ENCODE data around the gene UGT1A4. TPM values are rescaled to one million over a fixed set of nuclear protein-coding genes. Genes with fewer than 3 reads are reported as not detected.

Gene UGT1A4
- total RNA-seq, 4 donors from 2014 or later: 2.0 to 9.0 (median 4.9) TPM

GRCh38 chr2:233674314-233674713 is 44.2 kb upstream of the UGT1A4 start:
- intact Hi-C loops (cut with DNase I; ENCODE audit: low total_unique reads) (no loop called here), in situ Hi-C loops (cut with MboI; ENCODE audit: low pct_ligation_motif_present in 1 of 4, low pct_unique_long_range_greater_than_20kb in 1 of 4, low sequenced_read_pairs in 3 of 4) (no loop called here)
- H3K4me1 ChIP-seq: no peaks in the 10 kb centered on the region
- WGBS, 2 donors (ENCODE audit: low coverage in 1 of 2): 44 to 56% methylated on average over 1 of the region's 1 CpG
- H3K27me3 ChIP-seq: no peaks in the 10 kb centered on the region
- H3K4me3 ChIP-seq: no peak overlapping the region
- no peaks in the 10 kb centered on the region for H3K9me3 ChIP-seq
- no peak overlapping the region for H3K27ac ChIP-seq
- DNase-seq: no peak
- TF ChIP-seq POLR2AphosphoS5 (IDR thresholded peaks at IDR 0.05) (no peak), EP300 (IDR thresholded peaks at IDR 0.05; ENCODE audit: low read depth) (no peak), POLR2A (IDR thresholded peaks at IDR 0.05) (no peak), CTCF (IDR thresholded peaks at IDR 0.05) (no peak)
- H3K36me3 ChIP-seq: no peaks in the 10 kb centered on the region

GRCh38 chr2:233674995-233675394 is 43.5 kb upstream of the UGT1A4 start:
- H3K4me3 ChIP-seq: no peak overlapping the region
- H3K9me3 ChIP-seq: no peaks in the 10 kb centered on the region
- H3K27me3 ChIP-seq: no peaks in the 10 kb centered on the region
- no peak for DNase-seq
- H3K36me3 ChIP-seq: no peaks in the 10 kb centered on the region
- no peak overlapping the region for H3K27ac ChIP-seq
- H3K4me1 ChIP-seq: no peaks in the 10 kb centered on the region
- WGBS, 2 donors (ENCODE audit: low coverage in 1 of 2): 71 to 78% methylated on average over 3 to 4 of the region's 4 CpGs
- in situ Hi-C loops (cut with MboI; ENCODE audit: low pct_ligation_motif_present in 1 of 4, low pct_unique_long_range_greater_than_20kb in 1 of 4, low sequenced_read_pairs in 3 of 4): no loop called here
- no peak for TF ChIP-seq EP300 (IDR thresholded peaks at IDR 0.05; ENCODE audit: low read depth)
- TF ChIP-seq CTCF (IDR thresholded peaks at IDR 0.05): peak in 1 of 5 experiments; percentile 9
- intact Hi-C loops (cut with DNase I; ENCODE audit: low total_unique reads): no loop called here

- 80 to 89% methylated on average over 1 to 2 of the region's 2 CpGs for WGBS, 2 donors (ENCODE audit: low coverage in 1 of 2)
- Histone ChIP-seq H3K4me1 (no peaks in the 10 kb centered on the region), H3K9me3 (no peaks in the 10 kb centered on the region), H3K27ac (no peak overlapping the region), H3K27me3 (no peaks in the 10 kb centered on the region), H3K36me3 (no peaks in the 10 kb centered on the region), H3K4me3 (no peak overlapping the region)
- DNase-seq: no peak
- TF ChIP-seq EP300 (IDR thresholded peaks at IDR 0.05; ENCODE audit: low read depth) (no peak), POLR2AphosphoS5 (IDR thresholded peaks at IDR 0.05) (no peak), POLR2A (IDR thresholded peaks at IDR 0.05) (no peak), CTCF (IDR thresholded peaks at IDR 0.05) (no peak)
- intact Hi-C loops (cut with DNase I; ENCODE audit: low total_unique reads) (no loop called here), in situ Hi-C loops (cut with MboI; ENCODE audit: low pct_ligation_motif_present in 1 of 4, low pct_unique_long_range_greater_than_20kb in 1 of 4, low sequenced_read_pairs in 3 of 4) (no loop called here)
Observed at GRCh38 chr2:233676046-233676445, 42.5 kb upstream of the UGT1A4 start.

GRCh38 chr2:233679196-233679595 is 39.3 kb upstream of the UGT1A4 start:
- Histone ChIP-seq H3K27ac (no peak overlapping the region), H3K4me1 (peaks cover 0 to 3% (median 1%) of the 10 kb centered on the region in 4 donors), H3K27me3 (no peaks in the 10 kb centered on the region), H3K9me3 (no peaks in the 10 kb centered on the region), H3K36me3 (no peaks in the 10 kb centered on the region), H3K4me3 (no peak overlapping the region)
- in situ Hi-C loops (cut with MboI; ENCODE audit: low pct_ligation_motif_present in 1 of 4, low pct_unique_long_range_greater_than_20kb in 1 of 4, low sequenced_read_pairs in 3 of 4): no loop called here
- intact Hi-C loops (cut with DNase I; ENCODE audit: low total_unique reads): no loop called here
- 48 to 51% methylated on average over 4 of the region's 4 CpGs for WGBS, 2 donors (ENCODE audit: low coverage in 1 of 2)
- DNase-seq: no peak
- TF ChIP-seq EP300 (IDR thresholded peaks at IDR 0.05; ENCODE audit: low read depth) (no peak), CTCF (IDR thresholded peaks at IDR 0.05) (no peak), POLR2A (IDR thresholded peaks at IDR 0.05) (no peak), POLR2AphosphoS5 (IDR thresholded peaks at IDR 0.05) (no peak)
